Stimulated activated CD4-positive, alpha-beta T cell treated with anti-CD3 and anti-CD28 coated beads, Interleukin-4, amount 100 ng/mL, for 48 hours (primary cell): ENCODE results near the gene WNT3A.
"Not testable (repeated sequence)": the region's sequence is repeated elsewhere in the genome, so short reads cannot be mapped to it uniquely, and the experiment has no call there.

Experiments used
- DNase-seq, 2 donors: peaks; one replicate each; pipeline ENCODE4 v3.0.0-alpha.2; 2020; ENCODE audit warnings: low read depth in 2 of 2

WNT3A gene

GRCh38 chr1:228011721-228012311, 5.0 kb downstream of the WNT3A start:
- no peak for DNase-seq

GRCh38 chr1:228012555-228012954, 5.8 kb downstream of the WNT3A start:
- DNase-seq, result no peak

DNA sequence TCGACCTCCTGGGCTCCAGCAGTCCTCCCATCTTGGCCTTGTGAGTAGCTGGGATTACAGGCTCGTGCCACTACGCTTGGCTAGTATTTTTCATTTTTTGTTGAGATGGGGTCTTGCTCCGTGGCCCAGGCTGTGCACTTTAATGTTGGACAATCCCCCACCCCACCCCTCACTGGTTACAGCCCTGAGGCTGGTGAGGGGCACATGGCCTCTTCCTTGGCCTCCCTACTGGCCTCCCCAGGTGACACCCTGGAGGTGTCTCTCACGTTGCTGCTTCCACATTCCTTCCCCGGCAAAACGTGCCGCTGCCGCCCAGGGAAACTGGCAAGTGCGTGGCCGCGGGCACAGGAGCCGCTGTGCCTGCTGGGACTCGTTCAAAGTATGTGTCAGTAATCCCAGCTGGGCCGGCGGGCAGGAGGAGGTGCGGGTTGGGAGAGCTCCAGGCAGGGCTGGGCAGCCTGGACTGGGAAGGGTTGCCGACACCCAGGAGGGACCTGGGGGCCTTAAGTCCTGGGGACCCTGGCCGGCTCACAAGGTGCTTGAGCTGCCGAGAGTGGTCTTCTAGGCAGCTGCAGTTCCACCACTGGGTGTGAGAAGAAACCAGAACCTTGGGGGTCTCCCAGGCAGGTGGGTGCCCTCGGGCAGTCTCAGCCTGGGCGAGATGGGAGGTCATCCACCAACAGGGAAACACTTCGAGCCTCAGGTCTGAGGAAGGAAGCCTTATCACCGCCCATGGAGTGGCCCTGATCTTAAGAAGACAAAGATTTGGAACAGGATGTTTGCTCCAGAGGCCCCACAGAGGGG, 6.5 kb downstream of the WNT3A start:
- no peak for DNase-seq

- no peak for DNase-seq
Measured at GRCh38 chr1:228013935-228014930, 7.4 kb downstream of the WNT3A start.

DNA sequence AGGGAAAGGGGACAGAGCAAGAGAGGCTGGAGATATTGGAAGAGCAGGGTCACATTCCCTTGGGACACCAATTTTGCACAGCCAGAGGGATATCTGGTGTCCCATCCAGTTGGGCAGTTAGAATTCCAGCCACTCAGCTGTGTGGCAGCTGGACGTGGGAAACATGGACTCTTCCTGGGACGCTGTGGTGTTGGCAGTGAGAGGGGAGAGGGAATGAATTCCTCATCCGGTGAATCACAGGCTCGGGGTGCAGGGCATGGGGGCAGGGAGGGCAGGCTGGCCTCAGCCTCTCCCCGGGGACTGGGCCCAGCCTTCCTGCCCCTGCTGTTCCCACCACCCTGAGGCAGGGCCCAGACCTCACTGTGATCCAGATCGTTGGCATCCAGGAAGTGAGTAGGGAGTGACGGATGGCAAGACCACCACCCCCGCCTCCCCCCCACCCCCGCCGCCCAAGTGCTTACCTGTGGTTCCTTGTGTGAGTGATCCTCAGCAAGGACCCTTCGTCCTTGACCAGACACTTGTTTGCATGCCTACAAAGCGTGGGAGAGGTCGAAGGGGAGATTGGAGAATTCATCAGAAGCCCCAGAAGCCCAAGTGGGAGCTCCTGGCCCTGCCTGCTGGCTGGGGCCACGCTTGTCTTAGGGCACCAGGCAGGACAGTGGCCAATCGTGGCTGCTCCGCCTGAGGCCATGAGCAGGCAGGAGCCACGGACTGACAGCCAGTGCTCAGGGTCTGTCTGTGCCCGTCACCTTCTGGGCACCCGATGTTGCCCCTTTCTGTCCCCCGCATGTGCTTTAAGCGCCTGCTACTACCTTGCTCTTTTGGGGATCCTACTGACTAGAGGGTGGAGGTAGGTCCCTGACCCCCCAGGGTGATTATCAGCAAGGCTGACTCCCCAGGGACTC, 8.7 kb downstream of the WNT3A start:
- no peak for DNase-seq

GRCh38 chr1:228016181-228016510, 9.3 kb downstream of the WNT3A start:
- DNase-seq, result no peak

DNA sequence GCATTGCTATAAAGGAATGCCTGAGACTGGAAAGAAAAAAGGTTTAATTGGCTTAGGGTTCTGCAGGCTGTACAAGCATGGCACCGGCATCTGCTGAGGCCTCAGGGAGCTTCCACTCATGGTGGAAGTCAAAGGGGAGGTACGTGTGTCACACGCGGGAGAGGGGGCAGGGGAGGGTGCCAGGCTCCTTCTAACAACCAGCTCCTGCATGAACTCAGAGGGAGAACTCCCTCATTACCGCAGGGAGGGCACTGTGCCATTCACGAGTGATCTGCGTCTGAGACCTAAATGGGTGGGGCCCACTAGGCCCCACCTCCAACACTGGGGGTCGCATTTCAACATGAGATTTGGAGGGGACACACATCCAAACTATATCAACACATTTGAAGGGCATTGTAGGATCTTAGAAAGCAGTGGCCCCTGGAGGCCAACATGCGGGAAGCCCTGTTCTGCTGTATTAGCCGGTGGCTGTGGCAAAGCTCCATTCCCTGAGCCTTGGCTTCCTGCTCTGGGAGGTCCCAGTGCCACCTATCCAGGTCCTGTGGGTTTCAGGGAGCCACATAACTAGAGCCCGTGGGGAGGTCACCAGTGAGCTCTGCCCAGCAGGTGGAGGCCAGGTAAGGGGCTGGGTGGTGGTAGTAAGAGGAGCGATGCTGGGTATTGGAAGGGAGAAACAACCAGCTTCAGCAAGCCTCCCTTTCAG, 10.0 kb downstream of the WNT3A start:
- DNase-seq, result no peak

DNA sequence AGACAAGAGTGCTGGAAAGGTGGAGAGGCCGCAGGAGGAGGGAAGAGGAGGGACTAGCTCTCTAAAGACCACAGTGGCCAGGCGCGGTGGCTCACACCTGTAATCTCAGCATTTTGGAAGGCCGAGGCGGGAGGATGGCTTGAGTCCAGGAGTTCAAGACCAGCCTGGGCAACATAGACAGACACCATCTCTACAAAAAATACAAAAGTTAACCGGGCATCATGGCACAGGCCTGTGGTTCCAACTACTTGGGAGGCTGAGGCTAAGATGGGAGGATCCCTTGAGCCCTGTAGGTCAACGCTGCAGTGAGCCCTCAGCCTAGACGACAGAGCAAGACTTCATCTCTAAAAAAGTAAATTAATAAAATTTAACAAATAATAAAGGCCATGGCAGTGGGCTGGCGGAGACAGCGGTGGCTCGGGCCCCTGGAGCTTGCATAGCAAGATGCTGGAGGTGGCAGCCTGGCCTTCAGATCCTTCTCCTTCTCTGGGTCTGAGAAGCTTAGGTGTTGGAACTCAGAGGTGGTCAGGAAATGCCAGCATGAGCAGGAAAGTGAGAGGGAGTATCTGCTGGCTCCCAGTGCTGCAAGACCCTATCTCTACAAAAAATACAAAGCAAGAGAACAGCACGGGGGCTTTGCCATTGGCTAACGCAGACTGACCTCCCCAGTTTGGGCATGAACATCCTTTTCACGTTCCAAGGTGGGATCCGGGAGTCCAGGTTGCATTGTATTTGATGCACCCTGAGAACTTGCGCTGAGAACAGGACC, 10.7 kb downstream of the WNT3A start:
- DNase-seq, result no peak

DNA sequence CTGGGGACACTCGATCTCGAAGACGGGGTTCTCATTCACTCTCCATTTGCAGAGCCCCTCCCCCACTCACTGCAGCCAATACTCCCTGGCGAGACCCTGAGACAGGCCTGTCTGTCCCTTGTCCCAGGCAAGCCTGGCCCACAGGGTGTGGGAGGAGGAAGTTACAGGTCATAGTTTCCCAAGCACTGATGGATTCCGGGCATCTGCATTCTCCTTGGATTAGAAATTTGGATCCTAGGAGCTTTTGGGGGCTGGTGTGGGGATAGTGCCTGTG, 11.3 kb downstream of the WNT3A start:
- no peak for DNase-seq

GRCh38 chr1:228018961-228019721, 12.3 kb downstream of the WNT3A start:
- DNase-seq, result no peak

DNA sequence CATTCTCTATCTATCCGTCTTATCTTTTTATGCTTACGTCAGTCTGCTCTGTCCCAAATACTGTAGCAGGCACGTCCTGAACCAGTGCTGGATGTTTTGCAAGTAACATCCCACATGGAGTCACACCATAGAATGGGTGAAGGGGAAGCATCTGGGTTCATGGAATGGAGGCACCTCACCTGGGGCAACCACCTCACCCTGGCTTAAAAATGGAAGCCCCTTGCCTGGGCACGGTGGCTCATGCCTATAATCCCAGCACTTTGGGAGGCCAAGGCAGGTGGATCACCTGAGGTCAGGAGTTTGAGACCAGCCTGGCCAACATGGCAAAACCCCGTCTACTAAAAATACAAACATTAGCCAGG, 12.9 kb downstream of the WNT3A start:
- DNase-seq, result not testable (repeated sequence)

DNA sequence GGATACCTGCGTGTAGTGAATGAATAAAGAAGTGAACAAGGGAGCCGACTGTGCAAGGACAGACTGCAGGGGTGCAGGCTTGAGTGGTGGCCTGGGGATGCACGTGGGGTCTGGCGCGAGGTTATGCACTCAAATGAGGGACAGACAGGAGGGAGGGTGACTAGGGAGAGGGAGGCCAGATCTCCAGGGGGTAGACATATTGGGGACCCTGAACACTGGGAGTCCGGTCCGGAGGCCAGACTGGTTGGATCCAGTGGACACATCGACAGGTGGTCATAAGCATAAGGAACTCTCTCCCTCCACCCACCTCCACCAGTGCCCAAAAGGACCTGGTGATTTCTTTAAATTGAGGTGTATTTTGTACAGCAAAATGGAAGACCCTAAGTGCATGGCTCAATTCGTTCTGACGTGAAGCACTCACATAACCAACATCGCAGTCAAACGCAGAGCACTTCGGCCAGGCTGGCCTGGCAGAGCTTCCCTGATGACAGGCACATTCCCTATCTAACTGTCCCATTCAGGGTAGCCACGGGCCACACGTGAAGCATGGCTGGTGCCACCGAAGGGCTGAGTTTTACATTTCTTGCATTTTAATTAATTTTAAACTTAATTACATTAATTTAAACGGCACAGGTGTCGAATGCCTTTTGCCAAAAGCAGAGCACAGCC, 14.0 kb downstream of the WNT3A start:
- no peak for DNase-seq

DNA sequence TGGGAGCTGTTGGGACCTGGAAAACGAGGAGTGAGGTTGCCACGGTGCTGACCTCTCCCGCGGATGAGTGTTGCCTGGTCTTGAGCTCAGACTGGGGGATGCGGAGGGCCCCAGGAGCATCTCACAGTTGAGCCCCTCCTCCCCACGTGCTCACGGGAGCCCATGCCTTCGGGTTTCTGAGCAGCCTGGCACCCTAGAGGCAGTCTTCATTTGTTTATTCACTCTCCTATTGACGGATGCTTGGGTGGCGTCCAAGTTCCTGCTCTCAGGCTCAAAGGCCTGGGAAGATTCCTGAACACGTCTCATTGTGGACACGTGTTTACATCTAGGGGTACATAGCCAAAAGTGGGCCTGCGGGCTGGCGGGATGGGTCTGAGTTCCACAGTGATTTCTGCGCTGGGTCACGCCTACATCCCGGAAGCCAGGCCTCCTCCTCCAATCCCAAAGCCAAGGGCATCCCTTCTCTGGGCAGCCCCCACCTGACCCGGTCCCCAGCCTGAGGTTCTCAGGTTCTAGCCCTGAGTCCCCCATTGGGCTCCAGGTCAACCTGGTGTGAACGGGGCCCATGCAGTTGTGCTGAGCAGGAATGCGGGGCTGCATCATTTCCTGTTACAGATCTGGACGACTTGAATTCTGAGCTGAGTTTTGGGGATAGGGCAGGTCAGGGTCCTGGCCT, 14.7 kb downstream of the WNT3A start:
- DNase-seq, result no peak

- no peak for DNase-seq
Measured at GRCh38 chr1:228022571-228023293, 15.9 kb downstream of the WNT3A start.

DNA sequence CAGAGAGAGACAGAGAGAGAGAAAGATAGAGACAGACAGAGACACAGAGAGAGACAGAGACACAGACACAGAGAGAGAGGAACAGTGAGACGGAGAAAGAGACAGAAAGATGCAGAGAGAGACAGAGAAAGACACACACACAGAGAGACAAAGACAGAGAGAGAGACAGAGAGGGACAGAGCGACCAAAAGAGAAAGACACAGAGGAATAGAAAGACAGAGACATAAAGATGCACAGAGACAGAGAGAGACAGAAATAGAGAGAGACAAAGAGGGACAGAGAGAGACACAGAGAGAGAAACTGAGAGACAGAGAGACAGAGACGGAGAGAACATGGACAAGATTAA, 16.5 kb downstream of the WNT3A start:
- no peak for DNase-seq

GRCh38 chr1:228029281-228029680, 22.5 kb downstream of the WNT3A start:
- no peak for DNase-seq

DNA sequence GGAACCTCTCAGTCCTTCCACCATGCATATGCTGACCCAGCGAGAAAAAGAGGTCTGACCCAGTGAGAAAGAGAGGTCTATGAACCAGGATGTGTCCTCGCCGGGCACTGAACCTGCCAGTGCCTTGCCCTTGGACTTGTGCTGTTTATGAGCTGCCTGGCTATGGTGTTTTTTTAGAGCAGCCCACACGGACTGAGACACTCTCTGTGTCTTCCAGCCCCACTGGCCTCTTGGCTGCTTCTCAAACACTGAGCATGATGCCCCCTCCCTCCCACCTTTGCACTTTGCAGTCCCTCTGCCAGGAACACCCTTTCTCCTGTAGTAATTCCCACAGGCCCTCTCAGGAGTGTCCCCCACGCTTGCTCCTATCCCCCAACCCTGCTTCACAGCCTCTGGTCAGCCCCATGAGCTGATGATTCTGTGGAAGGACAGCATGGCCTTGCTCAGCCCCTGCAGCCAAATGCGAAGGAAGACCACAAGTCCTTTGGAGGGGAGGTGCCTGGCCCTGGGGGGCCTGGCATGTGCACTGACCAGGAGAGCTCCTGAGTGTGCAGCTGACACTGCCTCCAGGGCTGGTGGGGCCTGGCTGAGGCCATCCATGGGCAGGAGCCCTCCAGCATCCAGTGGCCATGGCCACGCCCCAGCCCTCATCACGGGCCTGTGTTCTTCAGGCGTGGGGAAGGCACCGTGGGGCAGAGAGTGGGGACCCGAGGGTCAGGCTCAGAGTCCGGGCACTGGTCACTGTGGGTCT, 23.8 kb downstream of the WNT3A start:
- no peak for DNase-seq
